Endothelial cell of umbilical vein (primary cell): ENCODE measurements around the gene TSKU. TPM values are rescaled to one million over a fixed set of nuclear protein-coding genes. Genes with fewer than 3 reads are reported as not detected.

ENCODE experiments used
- BruUV-seq: library from RNA; stranded (reverse); fragments of 400-500 nt; replicated peaks from 2 replicates; lab custom pipeline; 2021; lab: Mats Ljungman, UMichigan
- CTCF ChIA-PET: fragments of 300-600, 350-600 bp; sonication (Branson Sonifier 250); formaldehyde crosslinking; loops from one replicate; lab custom pipeline; 2021; ENCODE audit warnings: antibody characterized with exemption, inconsistent platforms; lab: Charles Lee
- POLR2A ChIA-PET: fragments of 300-600, 350-600 bp; sonication (Branson Sonifier 250); formaldehyde crosslinking; loops from one replicate; lab custom pipeline; 2021; ENCODE audit warnings: antibody characterized with exemption, inconsistent platforms; lab: Charles Lee
- DNase-seq: peaks from one replicate; pipeline ENCODE4 v3.0.0-alpha.2; 2011; ENCODE audit warnings: low read depth, low spot score
- FAIRE-seq: peaks from 2 replicates; lab custom pipeline; 2011; peaks lifted over from hg19 to GRCh38; lab: Jason Lieb, UNC
- H2AFZ ChIP-seq: 2 replicates; pipeline ENCODE4 v1.6.0; 2012; ENCODE audit warnings: low read depth, low read length, control low read depth, inconsistent platforms
- H3K27ac ChIP-seq: 2 replicates; pipeline ENCODE4 v1.5.1; 2011; ENCODE audit warnings: low read depth, mild to moderate bottlenecking, control low read depth, low read length, moderate library complexity; ENCODE audit not compliant: insufficient read depth
- H3K27me3 ChIP-seq, 2 experiments: 2 replicates each; pipeline versions ENCODE4 v1.6.0 to v1.6.1; 2011; ENCODE audit warnings: low read length in 2 of 2, mixed read lengths in 1 of 2; ENCODE audit not compliant: control insufficient read depth in 2 of 2, insufficient read depth in 2 of 2
- H3K36me3 ChIP-seq, 2 experiments: 2 replicates in 1 of 2; 3 replicates in 1 of 2; pipeline ENCODE4 v1.5.1; 2011; ENCODE audit warnings: low read length in 2 of 2, mild to moderate bottlenecking in 1 of 2, moderate library complexity in 1 of 2; ENCODE audit not compliant: control insufficient read depth in 2 of 2, insufficient read depth in 2 of 2; ENCODE audit errors: extremely low read depth in 1 of 2
- H3K4me1 ChIP-seq: 3 replicates; pipeline ENCODE4 v1.5.1; 2011; ENCODE audit warnings: mild to moderate bottlenecking, low read length; ENCODE audit not compliant: control insufficient read depth, insufficient read depth; ENCODE audit errors: extremely low read depth
- H3K4me2 ChIP-seq: 2 replicates; pipeline ENCODE4 v1.6.1; 2011; ENCODE audit warnings: low read length, control low read depth, mixed read lengths; ENCODE audit not compliant: insufficient read depth
- H3K4me3 ChIP-seq, 3 experiments: fragments of 200-600 bp in 1 of 3; sonication (generic), shearing (Covaris generic) in 1 of 3; replicated peaks in 1 of 3; 2 replicates each; pipeline ENCODE4 v1.5.1; 2011 to 2016; ENCODE audit warnings: control low read depth in 3 of 3, low read length in 3 of 3, mild to moderate bottlenecking in 2 of 3, inconsistent platforms in 1 of 3, low read depth in 1 of 3, moderate library complexity in 1 of 3; ENCODE audit not compliant: insufficient read depth in 1 of 3
- H3K79me2 ChIP-seq: 2 replicates; pipeline ENCODE4 v1.6.0; 2012; ENCODE audit warnings: low read length, inconsistent platforms; ENCODE audit not compliant: control insufficient read depth, insufficient read depth
- H3K9ac ChIP-seq: replicated peaks from 2 replicates; pipeline ENCODE3; 2011; ENCODE audit warnings: low read length, control low read depth; ENCODE audit not compliant: insufficient read depth; ENCODE audit errors: extremely low read depth
- H3K9me1 ChIP-seq: replicated peaks from 3 replicates; pipeline ENCODE4 v1.6.0; 2011; ENCODE audit warnings: mild to moderate bottlenecking, low read length; ENCODE audit not compliant: control insufficient read depth, insufficient read depth; ENCODE audit errors: extremely low read depth
- H3K9me3 ChIP-seq: replicated peaks from 2 replicates; pipeline ENCODE4 v1.5.1; 2012; ENCODE audit warnings: low read length, inconsistent platforms; ENCODE audit not compliant: control insufficient read depth, insufficient read depth
- H4K20me1 ChIP-seq: replicated peaks from 2 replicates; pipeline ENCODE3; 2011; ENCODE audit warnings: mild to moderate bottlenecking, low read length; ENCODE audit not compliant: control insufficient read depth, insufficient read depth; ENCODE audit errors: extremely low read depth
- EZH2 ChIP-seq: IDR thresholded peaks from 2 replicates; pipeline ENCODE4 v1.6.1; 2012; ENCODE audit warnings: borderline replicate concordance, low read depth, mild to moderate bottlenecking, moderate library complexity, low read length, inconsistent platforms; ENCODE audit not compliant: severe bottlenecking
- FOS ChIP-seq: IDR thresholded peaks from 2 replicates; pipeline ENCODE4 v1.6.1; 2011; ENCODE audit warnings: mild to moderate bottlenecking, low read length, moderate library complexity, borderline replicate concordance; ENCODE audit not compliant: insufficient read depth
- GATA2 ChIP-seq: IDR thresholded peaks from 2 replicates; pipeline ENCODE4 v1.7.0; 2011; ENCODE audit warnings: low read depth, mild to moderate bottlenecking, moderate library complexity, mixed read lengths, low read length; ENCODE audit not compliant: insufficient read length, insufficient read depth
- JUN ChIP-seq: IDR thresholded peaks from 2 replicates; pipeline ENCODE4 v1.6.1; 2011; ENCODE audit warnings: borderline replicate concordance, low read depth; ENCODE audit not compliant: insufficient read length, insufficient read depth
- MYC ChIP-seq: IDR thresholded peaks from one replicate; pipeline ENCODE4 v1.6.1; 2011; ENCODE audit warnings: mild to moderate bottlenecking, low read depth, low read length
- POLR2A ChIP-seq: IDR thresholded peaks from 2 replicates; pipeline ENCODE4 v1.6.1; 2012; ENCODE audit warnings: low read depth, mild to moderate bottlenecking, control low read depth, low read length
- POLR2AphosphoS5 ChIP-seq: IDR thresholded peaks from 2 replicates; pipeline ENCODE4 v1.6.1; 2012; ENCODE audit warnings: low read depth, mild to moderate bottlenecking, control low read depth, low read length, moderate library complexity; ENCODE audit not compliant: insufficient read depth
- dilution Hi-C: fragments of 300-500 bp; cut with MboI; formaldehyde crosslinking; loops from one replicate; pipeline ENCODE4 v1.15.0; 2019; ENCODE audit warnings: low sequenced_read_pairs; ENCODE audit not compliant: extremely low pct_ligation_motif_present
- intact Hi-C: fragments of 100-400 bp; cut with micrococcal nuclease; formaldehyde crosslinking; loops from one replicate; pipeline ENCODE4 v1.10.0; 2022
- polyA plus RNA-seq, 4 experiments: library from polyadenylated mRNA; depleted of rRNA in 3 of 4; stranded (reverse) in 3 of 4; unstranded in 1 of 4; fragments of >200 nt; gene quantifications; 2 replicates each; pipeline versions ENCODE4 v1.2.1 to v1.2.3, GENCODE V29; 2011 to 2012; ENCODE audit warnings: missing spikeins in 1 of 4
- total RNA-seq: library from RNA; stranded (reverse); gene quantifications from 2 replicates; pipeline ENCODE4 v1.2.3, GENCODE V29; 2021
- TF ChIP-seq, protein P1 (sequence below), 2 donors: IDR thresholded peaks; 1 replicate in 1 of 2; 2 replicates in 1 of 2; pipeline ENCODE4 v1.5.1; 2011; ENCODE audit warnings: low read length in 2 of 2, mild to moderate bottlenecking in 2 of 2, moderate library complexity in 2 of 2, control low read depth in 1 of 2, inconsistent platforms in 1 of 2, low read depth in 1 of 2; ENCODE audit not compliant: insufficient read depth in 1 of 2; ENCODE audit errors: extremely low read depth in 1 of 2
- TF ChIP-seq, protein P2 (sequence below): IDR thresholded peaks from 2 replicates; pipeline ENCODE4 v1.6.1; 2011; ENCODE audit not compliant: insufficient read depth, insufficient read length

The TSKU gene
- total and polyA plus RNA-seq, 2 donors (not counting 3 experiments of a cell fraction or from before 2014, with no cell fraction given) = 16.2 to 21.2 TPM

DNA sequence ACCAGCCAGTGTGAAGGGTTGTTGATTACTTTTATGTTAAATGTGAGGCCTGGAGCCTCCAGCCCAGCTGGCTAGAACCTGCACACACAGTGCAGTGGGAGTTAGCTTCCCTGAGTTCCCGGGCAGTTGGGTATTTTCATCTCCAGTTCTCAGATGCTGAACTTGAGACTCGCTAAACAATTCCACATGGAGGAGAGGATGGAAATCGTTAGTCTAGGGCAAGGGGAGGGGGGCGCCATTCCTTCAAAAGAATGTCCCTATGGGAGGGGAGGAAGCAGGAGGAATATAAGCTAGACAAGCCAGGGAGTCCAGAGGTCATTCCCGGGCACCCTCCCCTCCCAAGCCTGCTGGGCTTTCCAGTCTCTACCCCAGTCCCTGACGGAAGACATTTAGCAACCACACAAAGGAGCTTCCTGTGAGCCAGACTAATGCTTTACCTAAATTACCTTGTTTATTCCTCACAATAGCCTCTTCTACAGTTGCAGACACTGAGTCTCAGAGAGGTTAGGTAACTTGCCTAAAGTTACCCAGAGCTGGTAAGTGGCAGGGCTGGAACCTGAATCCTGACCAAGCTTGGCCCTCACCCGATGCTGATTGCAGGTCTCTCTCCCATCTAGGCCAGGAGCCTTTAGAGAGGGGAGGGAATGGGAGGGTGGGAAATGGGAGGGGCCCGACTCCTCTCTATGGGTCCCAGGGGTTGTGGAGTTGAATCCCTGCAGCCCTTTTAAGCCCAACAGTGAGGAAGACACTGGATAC, 1.9 kb upstream of the TSKU start:
- Histone ChIP-seq H3K9me3 (peaks cover 3% of the 10 kb centered on the region), H3K9ac (no peak overlapping the region), H3K79me2 (peaks cover 9% of the 10 kb centered on the region), H3K4me3 (no peak overlapping the region), H3K36me3 (no peaks in the 10 kb centered on the region), H4K20me1 (no peaks in the 10 kb centered on the region), H3K4me1 (peaks cover 2% of the 10 kb centered on the region), H3K4me2 (no peak overlapping the region), H3K27ac (no peak overlapping the region), H3K9me1 (no peaks in the 10 kb centered on the region), H2AFZ (no peak overlapping the region), H3K27me3 (peaks cover 0 to 2% of the 10 kb centered on the region in 2 experiments)
- POLR2A ChIA-PET = interaction anchor here (1.8 kb wide), 1 partner anchor 10 kb away, joined by 3 read pairs; no protein-coding TSS in a partner anchor
- CTCF ChIA-PET = interaction anchor here (0.6 to 1.1 kb wide), 3 partner anchors 18 to 1267 kb away, joined by 3 to 5 read pairs (median 3); no protein-coding TSS in a partner anchor
- dilution Hi-C loops (no loop called here), intact Hi-C loops (no loop called here)
- no peak for TF ChIP-seq JUN
- TF ChIP-seq, protein P1, sequence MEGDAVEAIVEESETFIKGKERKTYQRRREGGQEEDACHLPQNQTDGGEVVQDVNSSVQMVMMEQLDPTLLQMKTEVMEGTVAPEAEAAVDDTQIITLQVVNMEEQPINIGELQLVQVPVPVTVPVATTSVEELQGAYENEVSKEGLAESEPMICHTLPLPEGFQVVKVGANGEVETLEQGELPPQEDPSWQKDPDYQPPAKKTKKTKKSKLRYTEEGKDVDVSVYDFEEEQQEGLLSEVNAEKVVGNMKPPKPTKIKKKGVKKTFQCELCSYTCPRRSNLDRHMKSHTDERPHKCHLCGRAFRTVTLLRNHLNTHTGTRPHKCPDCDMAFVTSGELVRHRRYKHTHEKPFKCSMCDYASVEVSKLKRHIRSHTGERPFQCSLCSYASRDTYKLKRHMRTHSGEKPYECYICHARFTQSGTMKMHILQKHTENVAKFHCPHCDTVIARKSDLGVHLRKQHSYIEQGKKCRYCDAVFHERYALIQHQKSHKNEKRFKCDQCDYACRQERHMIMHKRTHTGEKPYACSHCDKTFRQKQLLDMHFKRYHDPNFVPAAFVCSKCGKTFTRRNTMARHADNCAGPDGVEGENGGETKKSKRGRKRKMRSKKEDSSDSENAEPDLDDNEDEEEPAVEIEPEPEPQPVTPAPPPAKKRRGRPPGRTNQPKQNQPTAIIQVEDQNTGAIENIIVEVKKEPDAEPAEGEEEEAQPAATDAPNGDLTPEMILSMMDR (IDR thresholded peaks at IDR 0.05; ENCODE audit: extremely low read depth in 1 of 2, insufficient read depth in 1 of 2, low read depth in 1 of 2, low read length in 2 of 2) = no peak
- no peak for TF ChIP-seq POLR2AphosphoS5
- TF ChIP-seq GATA2 = no peak
- TF ChIP-seq EZH2 = no peak
- TF ChIP-seq, protein P2, sequence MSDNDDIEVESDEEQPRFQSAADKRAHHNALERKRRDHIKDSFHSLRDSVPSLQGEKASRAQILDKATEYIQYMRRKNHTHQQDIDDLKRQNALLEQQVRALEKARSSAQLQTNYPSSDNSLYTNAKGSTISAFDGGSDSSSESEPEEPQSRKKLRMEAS = no peak
- TF ChIP-seq POLR2A = no peak
- no peak for TF ChIP-seq FOS
- TF ChIP-seq MYC = no peak
- DNase-seq (no peak), FAIRE-seq (no peak)
- no TSS peak for BruUV-seq
